Ascending aorta (tissue), 2 donors: ENCODE measurements around the gene TMEM209. TPM values are rescaled to one million over a fixed set of nuclear protein-coding genes. Genes with fewer than 3 reads are reported as not detected.

Source experiments
- DNase-seq, 2 donors: peaks; one replicate each; pipeline ENCODE4 v3.0.0-alpha.2; 2019; ENCODE audit warnings: low spot score in 2 of 2
- H3K27ac ChIP-seq, 2 donors: fragments of 200-600 bp; sonication (generic); one replicate each; pipeline ENCODE4 v1.5.1; 2016 to 2017; ENCODE audit warnings: mild to moderate bottlenecking in 1 of 2
- H3K27me3 ChIP-seq: fragments of 200-600 bp; sonication (generic); one replicate; pipeline ENCODE4 v1.5.1; 2017
- H3K36me3 ChIP-seq, 2 donors: fragments of 200-600 bp; sonication (generic); one replicate each; pipeline ENCODE4 v1.5.1; 2016
- H3K4me1 ChIP-seq, 2 donors: fragments of 200-600 bp; sonication (generic); one replicate each; pipeline ENCODE4 v1.5.1; 2016 to 2017; ENCODE audit warnings: mild to moderate bottlenecking in 1 of 2
- H3K4me3 ChIP-seq, 2 donors: fragments of 200-600 bp; sonication (generic); one replicate each; pipeline ENCODE4 v1.5.1; 2016 to 2017; ENCODE audit warnings: mild to moderate bottlenecking in 1 of 2
- H3K9me3 ChIP-seq, 2 donors: fragments of 200-600 bp; sonication (generic); one replicate each; pipeline ENCODE4 v1.5.1; 2016
- intact Hi-C: fragments of 100-400 bp; cut with DNase I; formaldehyde crosslinking; loops from one replicate; pipeline ENCODE4 v1.15.1; 2023
- total RNA-seq: library from RNA; depleted of rRNA; stranded (reverse); fragments of >200 nt; gene quantifications from one replicate; pipeline ENCODE4 v1.1.0, GENCODE V29; 2016
- TF ChIP-seq, protein P1 (sequence below), 3 experiments: fragments of 200-600 bp in 2 of 3; fragments of 450-650 bp in 1 of 3; sonication (generic) in 2 of 3; IDR thresholded peaks; one replicate each; pipeline ENCODE4 v1.5.1; 2016 to 2019; ENCODE audit warnings: antibody characterized with exemption in 3 of 3, mild to moderate bottlenecking in 1 of 3, moderate library complexity in 1 of 3

Gene TMEM209
- total RNA-seq, 1 donor from 2014 or later = 5.3 TPM

DNA sequence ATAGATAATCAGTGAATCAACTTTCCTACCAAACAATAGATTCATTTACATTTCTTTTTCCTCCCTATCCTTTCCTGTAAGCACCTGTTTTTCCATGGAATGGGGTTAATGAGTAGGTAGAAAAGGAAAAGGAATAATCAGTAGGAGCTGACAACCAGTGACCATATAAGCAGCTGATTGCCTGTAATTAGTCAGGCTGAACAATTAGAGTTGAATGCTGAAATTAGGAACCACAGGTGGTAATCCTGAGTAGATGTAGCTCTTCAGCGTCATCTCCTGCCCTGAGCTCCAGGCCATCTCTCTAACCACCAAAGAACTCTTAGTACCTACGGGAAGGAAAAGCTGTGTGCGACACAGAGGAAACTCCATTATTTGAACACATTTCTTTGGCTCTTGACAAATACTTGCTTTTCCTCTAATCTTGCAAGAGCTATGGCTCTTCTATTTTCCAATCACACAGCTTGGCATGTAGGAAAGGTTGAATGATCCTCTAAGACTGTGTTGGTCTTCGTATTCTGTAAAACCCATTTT, 71.0 kb downstream of the TMEM209 start:
- peaks cover 34 to 68% of the 10 kb centered on the region in 2 donors for H3K36me3 ChIP-seq
- no peak for DNase-seq
- no peaks in the 10 kb centered on the region for H3K27me3 ChIP-seq
- H3K9me3 ChIP-seq = no peaks in the 10 kb centered on the region
- H3K4me3 ChIP-seq = no peak overlapping the region
- H3K4me1 ChIP-seq = no peaks in the 10 kb centered on the region
- intact Hi-C loops = no loop called here
- no peak overlapping the region for H3K27ac ChIP-seq
- TF ChIP-seq, protein P1, sequence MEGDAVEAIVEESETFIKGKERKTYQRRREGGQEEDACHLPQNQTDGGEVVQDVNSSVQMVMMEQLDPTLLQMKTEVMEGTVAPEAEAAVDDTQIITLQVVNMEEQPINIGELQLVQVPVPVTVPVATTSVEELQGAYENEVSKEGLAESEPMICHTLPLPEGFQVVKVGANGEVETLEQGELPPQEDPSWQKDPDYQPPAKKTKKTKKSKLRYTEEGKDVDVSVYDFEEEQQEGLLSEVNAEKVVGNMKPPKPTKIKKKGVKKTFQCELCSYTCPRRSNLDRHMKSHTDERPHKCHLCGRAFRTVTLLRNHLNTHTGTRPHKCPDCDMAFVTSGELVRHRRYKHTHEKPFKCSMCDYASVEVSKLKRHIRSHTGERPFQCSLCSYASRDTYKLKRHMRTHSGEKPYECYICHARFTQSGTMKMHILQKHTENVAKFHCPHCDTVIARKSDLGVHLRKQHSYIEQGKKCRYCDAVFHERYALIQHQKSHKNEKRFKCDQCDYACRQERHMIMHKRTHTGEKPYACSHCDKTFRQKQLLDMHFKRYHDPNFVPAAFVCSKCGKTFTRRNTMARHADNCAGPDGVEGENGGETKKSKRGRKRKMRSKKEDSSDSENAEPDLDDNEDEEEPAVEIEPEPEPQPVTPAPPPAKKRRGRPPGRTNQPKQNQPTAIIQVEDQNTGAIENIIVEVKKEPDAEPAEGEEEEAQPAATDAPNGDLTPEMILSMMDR (IDR thresholded peaks at IDR 0.05) = no peak

- no peak for DNase-seq
- no peak overlapping the region for H3K27ac ChIP-seq
- no peaks in the 10 kb centered on the region for H3K27me3 ChIP-seq
- no peaks in the 10 kb centered on the region for H3K4me1 ChIP-seq
- H3K9me3 ChIP-seq = no peaks in the 10 kb centered on the region
- no peak overlapping the region for H3K4me3 ChIP-seq
- peaks cover 37 to 69% of the 10 kb centered on the region in 2 donors for H3K36me3 ChIP-seq
- intact Hi-C loops = no loop called here
- TF ChIP-seq, protein P1 (IDR thresholded peaks at IDR 0.05) = no peak
Observed at GRCh38 chr7:130133029-130133782, 72.0 kb downstream of the TMEM209 start.

DNA sequence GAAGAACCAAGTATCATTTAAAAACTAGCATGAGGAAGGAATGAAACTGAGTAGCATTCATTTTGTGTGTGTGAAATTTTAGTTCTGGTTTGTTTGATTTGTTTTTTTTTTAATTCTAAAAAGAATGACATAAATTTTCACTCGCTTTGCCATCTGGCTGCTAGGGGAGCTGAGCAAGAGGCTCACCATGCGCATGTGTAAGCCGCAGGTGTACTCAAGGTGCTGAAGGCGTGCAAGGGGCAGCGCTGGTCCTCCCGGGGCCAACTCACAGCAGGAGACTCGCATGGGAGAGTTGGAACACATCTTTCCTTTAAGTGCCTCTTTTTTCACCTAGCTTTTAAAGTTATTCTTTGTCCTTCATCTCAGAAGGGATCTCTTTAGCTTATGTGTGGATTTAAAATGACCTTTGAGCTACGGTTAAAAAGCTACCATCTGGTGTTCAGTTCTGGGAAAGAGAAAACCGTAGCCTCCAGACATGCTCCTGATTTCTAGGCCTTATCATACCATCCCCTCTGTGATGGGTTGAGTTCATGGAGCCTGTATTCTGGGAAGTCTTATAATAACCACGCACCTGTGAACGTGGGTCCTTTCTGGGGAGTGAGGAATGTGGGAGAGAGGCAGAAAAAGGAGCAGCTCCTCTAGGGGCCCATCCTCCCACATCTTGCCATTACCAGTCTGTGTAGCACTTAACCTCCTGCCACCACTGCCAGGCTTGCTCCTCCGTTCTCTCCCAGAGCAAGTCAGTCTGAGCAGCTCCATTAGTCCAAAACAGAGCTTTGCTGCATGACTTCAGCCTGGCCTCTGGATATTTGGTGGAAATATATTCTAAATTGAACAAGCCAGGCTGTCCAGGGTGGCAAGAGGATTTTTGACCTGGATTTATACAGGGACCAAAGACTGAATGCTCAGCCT, 73.0 kb downstream of the TMEM209 start:
- Histone ChIP-seq H3K27me3 (no peaks in the 10 kb centered on the region), H3K4me3 (no peak overlapping the region), H3K27ac (no peak overlapping the region), H3K36me3 (peaks cover 37 to 69% of the 10 kb centered on the region in 2 donors), H3K4me1 (no peaks in the 10 kb centered on the region), H3K9me3 (no peaks in the 10 kb centered on the region)
- intact Hi-C loops = no loop called here
- no peak for DNase-seq
- TF ChIP-seq, protein P1 (IDR thresholded peaks at IDR 0.05) = no peak

DNA sequence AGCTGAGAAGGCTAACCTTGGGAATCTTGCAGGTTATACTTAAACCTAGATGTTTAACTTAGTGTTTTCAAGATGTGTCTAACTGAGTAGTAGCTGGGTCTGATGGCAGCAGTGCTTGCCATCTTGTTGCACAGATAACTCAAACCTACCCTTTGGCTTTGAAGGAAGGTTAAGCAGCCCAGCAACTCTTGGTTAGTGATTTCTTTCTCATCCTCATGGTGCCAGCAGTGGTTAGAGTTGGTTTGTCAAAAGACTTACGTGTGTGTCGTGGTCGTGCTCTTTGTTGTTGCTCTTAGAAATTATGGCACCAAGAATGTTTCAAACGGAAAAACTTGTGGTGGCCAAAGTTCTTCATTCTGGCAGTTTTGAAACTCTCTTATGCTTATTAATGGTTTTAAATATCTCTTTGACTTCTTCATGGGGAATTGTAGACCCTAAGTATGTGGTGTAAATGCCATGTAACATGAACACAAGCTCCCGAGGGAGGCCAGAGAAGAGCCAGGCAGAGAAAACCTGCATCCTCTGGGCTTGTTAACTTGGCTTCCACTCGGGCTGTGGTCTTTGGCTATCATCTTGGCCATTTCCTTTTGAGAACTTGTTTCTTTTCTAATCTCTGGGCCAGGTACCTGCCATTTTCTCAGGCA, 73.9 kb downstream of the TMEM209 start:
- Histone ChIP-seq H3K9me3 (no peaks in the 10 kb centered on the region), H3K27me3 (no peaks in the 10 kb centered on the region), H3K4me3 (no peak overlapping the region), H3K4me1 (no peaks in the 10 kb centered on the region), H3K36me3 (peaks cover 37 to 69% of the 10 kb centered on the region in 2 donors), H3K27ac (no peak overlapping the region)
- intact Hi-C loops = no loop called here
- no peak for DNase-seq
- TF ChIP-seq, protein P1 (IDR thresholded peaks at IDR 0.05) = no peak

DNA sequence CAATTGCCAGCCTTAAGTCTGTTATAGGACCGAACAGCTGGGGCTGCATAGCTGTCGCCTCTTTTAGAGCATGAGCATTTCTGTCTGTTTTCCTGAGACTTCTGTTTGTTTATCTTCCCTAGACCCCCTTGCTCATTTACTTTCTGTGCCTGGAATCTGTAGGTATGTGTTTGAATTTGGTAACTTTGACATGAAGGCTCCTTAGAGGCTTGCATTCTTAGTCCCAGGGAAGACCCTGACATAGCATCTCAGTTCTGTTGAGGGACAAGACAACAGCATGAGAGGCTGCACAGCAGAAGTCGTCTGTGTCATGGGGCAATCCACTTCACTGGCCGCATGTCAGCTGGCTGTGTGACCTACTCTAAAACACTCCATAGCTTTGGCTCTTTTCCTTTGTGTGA, 76.2 kb downstream of the TMEM209 start:
- Histone ChIP-seq H3K4me1 (no peaks in the 10 kb centered on the region), H3K9me3 (no peaks in the 10 kb centered on the region), H3K27ac (no peak overlapping the region), H3K27me3 (no peaks in the 10 kb centered on the region), H3K36me3 (peaks cover 48 to 73% of the 10 kb centered on the region in 2 donors), H3K4me3 (no peak overlapping the region)
- TF ChIP-seq, protein P1 (IDR thresholded peaks at IDR 0.05) = no peak
- no peak for DNase-seq
- intact Hi-C loops = no loop called here
